ENCODE data around the gene TBC1D22A. TPM values are rescaled to one million over a fixed set of nuclear protein-coding genes. Genes with fewer than 3 reads are reported as not detected.

The TBC1D22A gene
- total RNA-seq, 4 donors from 2014 or later, result 15.6 to 21.7 (median 20.5) TPM

DNA sequence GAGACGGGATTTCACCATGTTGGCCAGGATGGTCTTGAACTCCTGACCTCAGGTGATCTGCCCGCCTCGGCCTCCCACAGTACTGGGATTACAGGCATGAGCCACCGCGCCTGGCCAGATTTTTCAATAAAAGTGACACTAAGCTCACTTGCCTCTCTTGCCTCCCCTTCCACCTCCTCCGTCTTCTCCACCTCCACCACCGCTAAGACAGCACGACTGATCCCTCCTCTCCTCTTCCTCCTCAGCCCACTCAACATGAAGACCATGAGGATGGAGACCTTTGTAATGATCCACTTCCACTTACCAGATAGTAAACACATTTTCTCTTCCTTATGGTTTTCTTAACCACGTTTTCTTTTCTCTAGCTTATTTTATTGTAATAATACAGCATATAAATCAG, 38.6 kb upstream of the TBC1D22A start:
- DNase-seq, result no peak
- peaks cover 8 to 72% (median 42%) of the 10 kb centered on the region in 3 donors for H3K4me1 ChIP-seq
- H3K36me3 ChIP-seq, result peaks cover 0 to 72% (median 19%) of the 10 kb centered on the region in 3 donors
- no peaks in the 10 kb centered on the region for H3K9me3 ChIP-seq
- no peak overlapping the region for H3K4me3 ChIP-seq
- no peaks in the 10 kb centered on the region for H3K27me3 ChIP-seq
- WGBS, 2 donors, result 92 to 94% methylated on average over 8 to 9 of the region's 9 CpGs
- intact Hi-C loops (cut with DNase I), result no loop called here
- TF ChIP-seq POLR2A (IDR thresholded peaks at IDR 0.05), result no peak
- TF ChIP-seq CTCF (IDR thresholded peaks at IDR 0.05), result no peak
- H3K27ac ChIP-seq, result no peak overlapping the region

DNA sequence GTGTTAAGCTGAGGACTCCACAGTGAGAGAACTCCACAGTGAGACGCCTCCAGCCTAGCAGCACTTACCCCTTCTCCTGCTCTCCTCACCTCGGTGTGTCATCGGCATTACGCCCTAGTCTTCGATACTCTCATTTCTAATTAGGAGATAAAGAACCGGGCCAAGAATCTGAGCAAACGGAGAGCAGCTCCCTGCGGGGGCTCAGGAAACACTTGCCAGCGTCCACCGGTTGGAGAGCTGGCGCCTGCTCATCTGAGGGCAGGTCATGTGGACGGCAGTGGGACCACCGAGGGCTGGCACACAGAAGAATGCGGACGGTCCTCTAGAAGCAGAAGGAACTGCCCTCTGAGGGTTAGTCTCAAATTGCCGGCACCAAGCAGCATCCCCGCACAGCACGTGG, 37.4 kb upstream of the TBC1D22A start:
- no peak for DNase-seq
- no peak overlapping the region for H3K27ac ChIP-seq
- TF ChIP-seq POLR2A (IDR thresholded peaks at IDR 0.05), result no peak
- TF ChIP-seq CTCF (IDR thresholded peaks at IDR 0.05), result no peak
- H3K4me3 ChIP-seq, result no peak overlapping the region
- peaks cover 8 to 84% (median 48%) of the 10 kb centered on the region in 3 donors for H3K4me1 ChIP-seq
- H3K36me3 ChIP-seq, result peaks cover 0 to 68% (median 8%) of the 10 kb centered on the region in 3 donors
- H3K9me3 ChIP-seq, result no peaks in the 10 kb centered on the region
- H3K27me3 ChIP-seq, result no peaks in the 10 kb centered on the region
- 83 to 100% methylated on average over 7 to 8 of the region's 18 CpGs for whole genome bisulfite sequencing, 2 donors
- intact Hi-C loops (cut with DNase I), result no loop called here

- DNase-seq, result no peak
- Histone ChIP-seq H3K4me1 (peaks cover 16 to 93% (median 60%) of the 10 kb centered on the region in 3 donors), H3K27ac (no peak overlapping the region), H3K27me3 (no peaks in the 10 kb centered on the region), H3K36me3 (peaks cover 0 to 59% (median 5%) of the 10 kb centered on the region in 3 donors), H3K4me3 (no peak overlapping the region), H3K9me3 (no peaks in the 10 kb centered on the region)
- WGBS, 2 donors, result 59 to 69% methylated on average over 18 to 27 of the region's 38 CpGs
- no peak for TF ChIP-seq CTCF (IDR thresholded peaks at IDR 0.05)
- TF ChIP-seq POLR2A (IDR thresholded peaks at IDR 0.05), result no peak
- intact Hi-C loops (cut with DNase I), result no loop called here
These were observed 36.1 kb upstream of the TBC1D22A start for GRCh38 chr22:46726066-46726985.

- no peak for DNase-seq
- Histone ChIP-seq H3K27ac (no peak overlapping the region), H3K9me3 (no peaks in the 10 kb centered on the region), H3K27me3 (no peaks in the 10 kb centered on the region), H3K36me3 (peaks cover 0 to 59% (median 5%) of the 10 kb centered on the region in 3 donors), H3K4me3 (no peak overlapping the region), H3K4me1 (peaks cover 21 to 93% (median 60%) of the 10 kb centered on the region in 3 donors)
- intact Hi-C loops (cut with DNase I), result no loop called here
- TF ChIP-seq POLR2A (IDR thresholded peaks at IDR 0.05) (no peak), CTCF (IDR thresholded peaks at IDR 0.05) (no peak)
- WGBS, 2 donors, result 78 to 96% methylated on average over 3 of the region's 3 CpGs
These were observed 35.5 kb upstream of the TBC1D22A start for GRCh38 chr22:46726986-46727317.

- Histone ChIP-seq H3K9me3 (no peaks in the 10 kb centered on the region), H3K27me3 (no peaks in the 10 kb centered on the region), H3K4me3 (no peak overlapping the region), H3K4me1 (peaks cover 24 to 93% (median 55%) of the 10 kb centered on the region in 3 donors), H3K36me3 (peaks cover 0 to 56% (median 5%) of the 10 kb centered on the region in 3 donors), H3K27ac (no peak overlapping the region)
- WGBS, 2 donors, result 84 to 86% methylated on average over 7 to 12 of the region's 19 CpGs
- TF ChIP-seq POLR2A (IDR thresholded peaks at IDR 0.05) (no peak), CTCF (IDR thresholded peaks at IDR 0.05) (no peak)
- DNase-seq, result no peak
- intact Hi-C loops (cut with DNase I), result no loop called here
These were observed 34.6 kb upstream of the TBC1D22A start for GRCh38 chr22:46727813-46728364.
